ENCODE measurements around the gene METTL2A.
"Not testable (repeated sequence)": the region's sequence is repeated elsewhere in the genome, so short reads cannot be mapped to it uniquely, and the experiment has no call there.

Gene METTL2A

DNA sequence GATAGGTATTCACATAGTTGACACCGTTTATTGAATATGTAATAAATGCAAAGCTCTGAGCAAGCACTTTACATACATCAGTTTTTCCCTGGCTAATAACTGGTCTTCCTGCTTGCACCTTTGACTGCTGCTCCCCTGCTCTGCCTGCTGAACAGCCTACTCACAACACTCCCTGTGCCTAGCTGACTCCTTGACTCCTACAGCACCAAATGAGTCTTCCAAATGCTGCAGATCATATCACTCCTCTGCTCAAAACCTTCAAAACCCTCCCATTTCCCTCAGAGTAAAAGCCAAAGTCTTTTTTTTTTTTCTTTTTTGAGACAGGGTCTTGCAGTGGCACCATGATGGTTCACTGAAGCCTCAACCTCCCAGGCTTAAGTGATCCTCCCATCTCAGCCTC is 24.8 kb upstream of the METTL2A start:
- no peak overlapping the region for H3K27ac ChIP-seq (ENCODE audit: low read depth, low read length)
- no peaks in the 10 kb centered on the region for H3K79me1 ChIP-seq (ENCODE audit: low read length)
- no peak overlapping the region for H2BK120ac ChIP-seq (ENCODE audit: low read depth, low read length)
- no peaks in the 10 kb centered on the region for H3K36me3 ChIP-seq (ENCODE audit: control insufficient read depth, insufficient read depth, low read length)
- H3K4me1 ChIP-seq (ENCODE audit: control insufficient read depth, low read depth, low read length) = no peaks in the 10 kb centered on the region
- H3K4me2 ChIP-seq (ENCODE audit: low read length) = no peak overlapping the region
- no peak overlapping the region for H2BK5ac ChIP-seq (ENCODE audit: low read length)
- H2AK5ac ChIP-seq (ENCODE audit: low read length) = no peak overlapping the region
- H3K27me3 ChIP-seq (ENCODE audit: insufficient read depth, low read length, poor library complexity) = no peaks in the 10 kb centered on the region
- H3K4ac ChIP-seq (ENCODE audit: low read depth, low read length) = no peak overlapping the region
- no peak for DNase-seq
- no peak overlapping the region for H2BK15ac ChIP-seq (replicated peaks; ENCODE audit: low read depth)
- no peak overlapping the region for H3K56ac ChIP-seq (ENCODE audit: low read length)
- no peak overlapping the region for H3K23ac ChIP-seq (ENCODE audit: low read length)
- no peak overlapping the region for H4K8ac ChIP-seq (ENCODE audit: low read depth, low read length)
- no peaks in the 10 kb centered on the region for H3K79me2 ChIP-seq (ENCODE audit: control insufficient read depth, insufficient read depth, low read length)
- no peak overlapping the region for H3K18ac ChIP-seq (ENCODE audit: low read length)
- WGBS (ENCODE audit: extremely low coverage, insufficient coverage, low lambda C conversion rate) = no CpG with 5 or more reads among the region's 1 CpG
- no peak overlapping the region for H4K5ac ChIP-seq (ENCODE audit: low read length)
- H3K9ac ChIP-seq (ENCODE audit: low read length) = no peak overlapping the region
- H3K4me3 ChIP-seq (ENCODE audit: low read length) = no peak overlapping the region

DNA sequence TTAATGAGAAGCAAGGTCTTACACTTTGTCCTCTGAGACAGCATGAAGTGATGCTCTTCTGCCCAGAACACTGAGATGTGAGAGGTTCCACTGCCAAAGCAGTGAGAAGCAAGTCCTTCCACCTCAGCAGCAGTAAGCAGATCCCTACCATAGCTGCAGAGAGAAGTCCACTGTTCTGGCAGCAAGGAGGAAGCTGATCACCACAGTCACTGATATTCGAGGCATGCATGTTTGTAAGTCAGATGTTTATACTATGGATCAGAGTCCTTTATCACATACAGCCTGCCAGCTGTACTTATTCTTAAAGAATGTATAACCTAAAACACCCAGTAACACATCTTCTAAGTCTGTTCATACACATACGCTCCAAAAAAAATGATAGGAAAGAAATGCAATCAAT is 18.2 kb upstream of the METTL2A start:
- H3K23ac ChIP-seq (ENCODE audit: low read length) = no peak overlapping the region
- no peak overlapping the region for H3K4me2 ChIP-seq (ENCODE audit: low read length)
- no peaks in the 10 kb centered on the region for H3K79me2 ChIP-seq (ENCODE audit: control insufficient read depth, insufficient read depth, low read length)
- DNase-seq = no peak
- H2BK5ac ChIP-seq (ENCODE audit: low read length) = no peak overlapping the region
- H2BK120ac ChIP-seq (ENCODE audit: low read depth, low read length) = no peak overlapping the region
- H4K8ac ChIP-seq (ENCODE audit: low read depth, low read length) = no peak overlapping the region
- H4K5ac ChIP-seq (ENCODE audit: low read length) = no peak overlapping the region
- H3K27ac ChIP-seq (ENCODE audit: low read depth, low read length) = no peak overlapping the region
- H3K36me3 ChIP-seq (ENCODE audit: control insufficient read depth, insufficient read depth, low read length) = no peaks in the 10 kb centered on the region
- no peak overlapping the region for H2AK5ac ChIP-seq (ENCODE audit: low read length)
- H3K9ac ChIP-seq (ENCODE audit: low read length) = no peak overlapping the region
- H3K18ac ChIP-seq (ENCODE audit: low read length) = no peak overlapping the region
- H3K56ac ChIP-seq (ENCODE audit: low read length) = no peak overlapping the region
- H3K4me3 ChIP-seq (ENCODE audit: low read length) = no peak overlapping the region
- H3K4ac ChIP-seq (ENCODE audit: low read depth, low read length) = no peak overlapping the region
- H3K4me1 ChIP-seq (ENCODE audit: control insufficient read depth, low read depth, low read length) = no peaks in the 10 kb centered on the region
- H3K27me3 ChIP-seq (ENCODE audit: insufficient read depth, low read length, poor library complexity) = no peaks in the 10 kb centered on the region
- H2BK15ac ChIP-seq (replicated peaks; ENCODE audit: low read depth) = no peak overlapping the region
- H3K79me1 ChIP-seq (ENCODE audit: low read length) = no peaks in the 10 kb centered on the region
- no CpG with 5 or more reads among the region's 2 CpGs for WGBS (ENCODE audit: extremely low coverage, insufficient coverage, low lambda C conversion rate)

DNA sequence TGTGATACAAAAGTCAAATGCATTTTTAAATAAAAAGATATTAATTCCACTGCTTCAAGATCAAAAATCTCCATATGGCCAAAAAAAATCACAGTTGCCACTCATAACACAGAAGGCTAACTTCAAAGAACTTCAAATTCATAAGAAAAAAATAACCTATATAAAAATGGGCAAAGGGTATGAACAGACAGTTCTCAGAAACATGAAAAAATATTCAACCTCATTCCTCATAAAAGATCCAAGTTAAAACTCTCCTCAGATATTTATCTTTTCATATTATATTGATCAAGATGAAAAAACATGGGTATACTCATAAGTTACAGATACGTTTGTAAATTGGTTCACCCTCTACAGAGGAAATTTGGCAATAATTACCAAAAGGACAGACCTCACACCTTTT is 10.6 kb upstream of the METTL2A start:
- H4K8ac ChIP-seq (ENCODE audit: low read depth, low read length); H3K9ac ChIP-seq (ENCODE audit: low read length); H3K4me3 ChIP-seq (ENCODE audit: low read length): not testable (repeated sequence)

DNA sequence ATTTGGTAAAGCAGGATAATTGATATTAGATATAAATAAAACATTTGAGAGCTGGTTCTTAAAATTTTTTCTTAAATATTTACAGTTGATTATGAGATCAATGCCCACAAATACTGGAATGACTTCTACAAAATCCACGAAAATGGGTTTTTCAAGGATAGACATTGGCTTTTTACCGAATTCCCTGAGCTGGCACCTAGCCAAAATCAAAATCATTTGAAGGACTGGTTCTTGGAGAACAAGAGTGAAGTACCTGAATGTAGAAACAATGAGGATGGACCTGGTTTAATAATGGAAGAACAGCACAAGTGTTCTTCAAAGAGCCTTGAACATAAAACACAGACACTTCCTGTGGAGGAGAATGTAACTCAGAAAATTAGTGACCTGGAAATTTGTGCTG is 2.5 kb downstream of the METTL2A start:
- not testable (repeated sequence) for H3K4me2 ChIP-seq (ENCODE audit: low read length); H3K23ac ChIP-seq (ENCODE audit: low read length); H2BK5ac ChIP-seq (ENCODE audit: low read length); H2BK120ac ChIP-seq (ENCODE audit: low read depth, low read length); H3K36me3 ChIP-seq (ENCODE audit: control insufficient read depth, insufficient read depth, low read length); H3K4ac ChIP-seq (ENCODE audit: low read depth, low read length); H3K9ac ChIP-seq (ENCODE audit: low read length); H3K27ac ChIP-seq (ENCODE audit: low read depth, low read length); H4K8ac ChIP-seq (ENCODE audit: low read depth, low read length); H3K56ac ChIP-seq (ENCODE audit: low read length); H3K27me3 ChIP-seq (ENCODE audit: insufficient read depth, low read length, poor library complexity); H3K18ac ChIP-seq (ENCODE audit: low read length); DNase-seq; H2BK15ac ChIP-seq (replicated peaks; ENCODE audit: low read depth); H2AK5ac ChIP-seq (ENCODE audit: low read length); H4K5ac ChIP-seq (ENCODE audit: low read length); H3K4me1 ChIP-seq (ENCODE audit: control insufficient read depth, low read depth, low read length); H3K4me3 ChIP-seq (ENCODE audit: low read length); H3K79me2 ChIP-seq (ENCODE audit: control insufficient read depth, insufficient read depth, low read length); H3K79me1 ChIP-seq (ENCODE audit: low read length)
- no CpG with 5 or more reads among the region's 2 CpGs for WGBS (ENCODE audit: extremely low coverage, insufficient coverage, low lambda C conversion rate)

More for the DNA sequence above, 10.6 kb upstream of the METTL2A start:
- H3K4ac ChIP-seq (ENCODE audit: low read depth, low read length); H3K18ac ChIP-seq (ENCODE audit: low read length); H3K56ac ChIP-seq (ENCODE audit: low read length); H3K23ac ChIP-seq (ENCODE audit: low read length); H3K79me2 ChIP-seq (ENCODE audit: control insufficient read depth, insufficient read depth, low read length); H3K4me2 ChIP-seq (ENCODE audit: low read length); H3K79me1 ChIP-seq (ENCODE audit: low read length); DNase-seq; H2BK15ac ChIP-seq (replicated peaks; ENCODE audit: low read depth); H3K27ac ChIP-seq (ENCODE audit: low read depth, low read length); H2AK5ac ChIP-seq (ENCODE audit: low read length); H3K27me3 ChIP-seq (ENCODE audit: insufficient read depth, low read length, poor library complexity); H2BK5ac ChIP-seq (ENCODE audit: low read length); H3K36me3 ChIP-seq (ENCODE audit: control insufficient read depth, insufficient read depth, low read length); H2BK120ac ChIP-seq (ENCODE audit: low read depth, low read length); H3K4me1 ChIP-seq (ENCODE audit: control insufficient read depth, low read depth, low read length); H4K5ac ChIP-seq (ENCODE audit: low read length): not testable (repeated sequence)
- WGBS (ENCODE audit: extremely low coverage, insufficient coverage, low lambda C conversion rate) = no CpG with 5 or more reads among the region's 1 CpG

DNA sequence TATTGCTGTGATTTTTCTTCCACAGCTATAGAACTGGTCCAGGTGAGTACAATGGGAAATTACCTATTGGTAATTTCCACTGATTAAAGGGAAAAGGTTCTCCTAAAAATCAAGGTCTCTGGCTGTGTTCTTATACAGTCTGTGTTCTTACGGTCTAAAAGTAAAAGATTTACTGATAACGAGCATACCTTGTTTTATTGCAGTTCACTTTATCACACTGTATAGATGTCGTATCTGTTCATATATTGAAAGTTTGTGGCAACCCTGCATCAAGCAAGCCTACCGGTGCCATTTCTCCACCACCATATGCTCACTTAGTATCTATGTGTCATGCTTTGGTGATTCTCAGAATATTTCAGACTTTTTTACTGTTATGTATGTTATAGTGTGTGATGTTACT is 11.6 kb downstream of the METTL2A start:
- H3K27ac ChIP-seq (ENCODE audit: low read depth, low read length); H2BK120ac ChIP-seq (ENCODE audit: low read depth, low read length); H3K56ac ChIP-seq (ENCODE audit: low read length); H3K79me1 ChIP-seq (ENCODE audit: low read length); H3K4me3 ChIP-seq (ENCODE audit: low read length); H3K18ac ChIP-seq (ENCODE audit: low read length); H3K4ac ChIP-seq (ENCODE audit: low read depth, low read length); H2AK5ac ChIP-seq (ENCODE audit: low read length); H2BK15ac ChIP-seq (replicated peaks; ENCODE audit: low read depth); H3K9ac ChIP-seq (ENCODE audit: low read length); H4K5ac ChIP-seq (ENCODE audit: low read length); H4K8ac ChIP-seq (ENCODE audit: low read depth, low read length); H3K79me2 ChIP-seq (ENCODE audit: control insufficient read depth, insufficient read depth, low read length); H3K4me2 ChIP-seq (ENCODE audit: low read length); DNase-seq; H3K36me3 ChIP-seq (ENCODE audit: control insufficient read depth, insufficient read depth, low read length); H3K4me1 ChIP-seq (ENCODE audit: control insufficient read depth, low read depth, low read length); H3K27me3 ChIP-seq (ENCODE audit: insufficient read depth, low read length, poor library complexity); H2BK5ac ChIP-seq (ENCODE audit: low read length); H3K23ac ChIP-seq (ENCODE audit: low read length): not testable (repeated sequence)
- no CpG with 5 or more reads among the region's 4 CpGs for WGBS (ENCODE audit: extremely low coverage, insufficient coverage, low lambda C conversion rate)

DNA sequence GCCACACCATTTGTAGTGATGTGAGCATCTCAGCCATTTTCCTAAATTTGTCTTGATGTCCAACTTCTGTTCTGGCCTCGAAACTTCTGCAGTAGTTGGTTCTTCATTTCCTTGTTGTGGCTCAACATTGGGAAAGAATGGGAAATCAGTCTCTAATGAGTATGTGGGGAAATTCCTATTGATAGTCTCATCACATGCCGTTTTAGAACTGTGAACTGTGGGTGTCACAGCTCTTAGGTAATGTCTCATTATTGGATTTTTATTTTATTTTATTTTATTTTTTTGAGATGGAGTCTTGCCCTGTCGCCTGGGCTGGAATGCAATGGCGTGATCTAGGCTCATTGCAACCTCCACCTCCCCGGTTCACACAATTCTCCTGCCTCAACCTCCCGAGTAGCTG is 17.5 kb downstream of the METTL2A start:
- H3K36me3 ChIP-seq (ENCODE audit: control insufficient read depth, insufficient read depth, low read length); H3K18ac ChIP-seq (ENCODE audit: low read length); H3K27ac ChIP-seq (ENCODE audit: low read depth, low read length); H4K8ac ChIP-seq (ENCODE audit: low read depth, low read length); H2AK5ac ChIP-seq (ENCODE audit: low read length); H3K79me1 ChIP-seq (ENCODE audit: low read length); H3K27me3 ChIP-seq (ENCODE audit: insufficient read depth, low read length, poor library complexity); H3K4me3 ChIP-seq (ENCODE audit: low read length); H4K5ac ChIP-seq (ENCODE audit: low read length); H2BK15ac ChIP-seq (replicated peaks; ENCODE audit: low read depth); H3K9ac ChIP-seq (ENCODE audit: low read length); DNase-seq; H3K4ac ChIP-seq (ENCODE audit: low read depth, low read length); H2BK5ac ChIP-seq (ENCODE audit: low read length); H3K4me1 ChIP-seq (ENCODE audit: control insufficient read depth, low read depth, low read length); H3K79me2 ChIP-seq (ENCODE audit: control insufficient read depth, insufficient read depth, low read length); H3K23ac ChIP-seq (ENCODE audit: low read length); H3K4me2 ChIP-seq (ENCODE audit: low read length); H2BK120ac ChIP-seq (ENCODE audit: low read depth, low read length); H3K56ac ChIP-seq (ENCODE audit: low read length): not testable (repeated sequence)
- no CpG with 5 or more reads among the region's 6 CpGs for WGBS (ENCODE audit: extremely low coverage, insufficient coverage, low lambda C conversion rate)

Data from mesendoderm (in vitro differentiated cells).